Endothelial cell of umbilical vein (primary cell): Measurements from ENCODE around the gene SLC8A1.

Experiments used
- CTCF ChIP-seq, 2 donors: IDR thresholded peaks; 1 replicate in 1 of 2; 2 replicates in 1 of 2; pipeline ENCODE4 v1.5.1; 2011; ENCODE audit warnings: low read length in 2 of 2, mild to moderate bottlenecking in 2 of 2, moderate library complexity in 2 of 2, control low read depth in 1 of 2, inconsistent platforms in 1 of 2, low read depth in 1 of 2; ENCODE audit not compliant: insufficient read depth in 1 of 2; ENCODE audit errors: extremely low read depth in 1 of 2
- EZH2 ChIP-seq: IDR thresholded peaks from 2 replicates; pipeline ENCODE4 v1.6.1; 2012; ENCODE audit warnings: borderline replicate concordance, low read depth, mild to moderate bottlenecking, moderate library complexity, low read length, inconsistent platforms; ENCODE audit not compliant: severe bottlenecking
- FOS ChIP-seq: IDR thresholded peaks from 2 replicates; pipeline ENCODE4 v1.6.1; 2011; ENCODE audit warnings: mild to moderate bottlenecking, low read length, moderate library complexity, borderline replicate concordance; ENCODE audit not compliant: insufficient read depth
- POLR2AphosphoS5 ChIP-seq: IDR thresholded peaks from 2 replicates; pipeline ENCODE4 v1.6.1; 2012; ENCODE audit warnings: low read depth, mild to moderate bottlenecking, control low read depth, low read length, moderate library complexity; ENCODE audit not compliant: insufficient read depth

- TF ChIP-seq CTCF (IDR thresholded peaks at IDR 0.05; ENCODE audit: extremely low read depth in 1 of 2, insufficient read depth in 1 of 2, low read depth in 1 of 2, low read length in 2 of 2) (no peak), POLR2AphosphoS5 (no peak), EZH2 (no peak), FOS (no peak)
Observed at GRCh38 chr2:40310303-40310702, 141.6 kb downstream of the SLC8A1 start.
